Measurements from ENCODE around the gene TRIM38.

The TRIM38 gene

GRCh38 chr6:26016245-26016962 lies 53.8 kb downstream of the TRIM38 start:
- Histone ChIP-seq H2AFZ (ENCODE audit: low read length) (no peak overlapping the region), H3K79me2 (ENCODE audit: insufficient read depth, low read length) (no peaks in the 10 kb centered on the region), H4K20me1 (ENCODE audit: insufficient read depth, low read length, poor library complexity, severe bottlenecking) (no peaks in the 10 kb centered on the region), H3K4me1 (ENCODE audit: insufficient read depth, low read length, poor library complexity, severe bottlenecking) (peaks cover 5% of the 10 kb centered on the region), H3F3A (ENCODE audit: low read depth) (0 out of 2 replicates have a peak, but pooled peaks cover 7% of the 10 kb centered on the region), H3K4me3 (ENCODE audit: low read length, poor library complexity, severe bottlenecking) (no peak overlapping the region), H3K9ac (ENCODE audit: low read depth, low read length, poor library complexity, severe bottlenecking) (no peak overlapping the region), H3K9me3 (ENCODE audit: insufficient read depth, low read depth, low read length) (no peaks in the 10 kb centered on the region), H3K9me2 (replicated peaks; ENCODE audit: low read depth, low read length) (no peaks in the 10 kb centered on the region), H3K36me3 (ENCODE audit: insufficient read depth, low read length) (no peaks in the 10 kb centered on the region), H3K4me2 (ENCODE audit: low read depth, low read length, poor library complexity, severe bottlenecking) (no peak overlapping the region), H3K27me3 (ENCODE audit: insufficient read depth, low read length, poor library complexity, severe bottlenecking) (no peaks in the 10 kb centered on the region)
- TF ChIP-seq EZH2phosphoT487 (IDR thresholded peaks at IDR 0.05; ENCODE audit: borderline replicate concordance) (no peak), CTCF (conservative IDR thresholded peaks at IDR 0.05; ENCODE audit: low read length) (no peak)

- Histone ChIP-seq H3K9ac (ENCODE audit: low read depth, low read length, poor library complexity, severe bottlenecking) (no peak overlapping the region), H3K4me2 (ENCODE audit: low read depth, low read length, poor library complexity, severe bottlenecking) (no peak overlapping the region), H3K9me3 (ENCODE audit: insufficient read depth, low read depth, low read length) (no peaks in the 10 kb centered on the region), H3F3A (ENCODE audit: low read depth) (peaks cover 13% of the 10 kb centered on the region; the same call in 1 of the 2 replicates), H3K9me2 (replicated peaks; ENCODE audit: low read depth, low read length) (no peaks in the 10 kb centered on the region), H3K4me3 (ENCODE audit: low read length, poor library complexity, severe bottlenecking) (no peak overlapping the region), H3K4me1 (ENCODE audit: insufficient read depth, low read length, poor library complexity, severe bottlenecking) (peaks cover 6% of the 10 kb centered on the region), H3K79me2 (ENCODE audit: insufficient read depth, low read length) (no peaks in the 10 kb centered on the region), H3K27me3 (ENCODE audit: insufficient read depth, low read length, poor library complexity, severe bottlenecking) (no peaks in the 10 kb centered on the region), H3K36me3 (ENCODE audit: insufficient read depth, low read length) (no peaks in the 10 kb centered on the region), H4K20me1 (ENCODE audit: insufficient read depth, low read length, poor library complexity, severe bottlenecking) (no peaks in the 10 kb centered on the region), H2AFZ (ENCODE audit: low read length) (no peak overlapping the region)
- TF ChIP-seq EZH2phosphoT487 (IDR thresholded peaks at IDR 0.05; ENCODE audit: borderline replicate concordance) (no peak), CTCF (conservative IDR thresholded peaks at IDR 0.05; ENCODE audit: low read length) (no peak)
Observed at GRCh38 chr6:26016963-26017631, 54.5 kb downstream of the TRIM38 start.

DNA sequence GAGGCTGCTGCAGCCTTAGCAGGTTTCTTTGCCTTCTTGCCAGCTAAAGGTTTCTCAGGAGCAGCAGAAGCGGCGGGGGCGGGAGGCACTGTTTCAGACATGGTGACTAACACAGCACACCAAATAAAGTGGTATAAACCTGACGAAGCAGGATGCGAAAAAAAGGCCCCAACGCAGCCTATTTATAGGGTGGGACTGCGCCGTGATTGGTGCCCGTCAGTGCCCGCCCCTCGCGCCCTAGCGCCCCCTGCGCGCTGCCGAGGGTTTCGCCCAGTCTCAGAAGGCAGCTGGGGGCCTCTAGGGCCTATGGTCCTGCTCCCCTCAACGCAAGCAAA lies 55.0 kb downstream of the TRIM38 start:
- no peak overlapping the region for H2AFZ ChIP-seq (ENCODE audit: low read length)
- H3K4me3 ChIP-seq (ENCODE audit: low read length, poor library complexity, severe bottlenecking): no peak overlapping the region
- no peaks in the 10 kb centered on the region for H3K9me3 ChIP-seq (ENCODE audit: insufficient read depth, low read depth, low read length)
- no peaks in the 10 kb centered on the region for H3K9me2 ChIP-seq (replicated peaks; ENCODE audit: low read depth, low read length)
- no peak overlapping the region for H3K4me2 ChIP-seq (ENCODE audit: low read depth, low read length, poor library complexity, severe bottlenecking)
- H3K4me1 ChIP-seq (ENCODE audit: insufficient read depth, low read length, poor library complexity, severe bottlenecking): peaks cover 8% of the 10 kb centered on the region
- no peak for TF ChIP-seq EZH2phosphoT487 (IDR thresholded peaks at IDR 0.05; ENCODE audit: borderline replicate concordance)
- no peak for TF ChIP-seq CTCF (conservative IDR thresholded peaks at IDR 0.05; ENCODE audit: low read length)
- peaks cover 13% of the 10 kb centered on the region; the same call in 1 of the 2 replicates for H3F3A ChIP-seq (ENCODE audit: low read depth)
- no peaks in the 10 kb centered on the region for H3K79me2 ChIP-seq (ENCODE audit: insufficient read depth, low read length)
- no peaks in the 10 kb centered on the region for H4K20me1 ChIP-seq (ENCODE audit: insufficient read depth, low read length, poor library complexity, severe bottlenecking)
- no peaks in the 10 kb centered on the region for H3K27me3 ChIP-seq (ENCODE audit: insufficient read depth, low read length, poor library complexity, severe bottlenecking)
- H3K9ac ChIP-seq (ENCODE audit: low read depth, low read length, poor library complexity, severe bottlenecking): no peak overlapping the region
- no peaks in the 10 kb centered on the region for H3K36me3 ChIP-seq (ENCODE audit: insufficient read depth, low read length)

All from Loucy (cell line).